Superior temporal gyrus (tissue), 1 donor: ENCODE results near the gene ELL.
"Not testable (repeated sequence)": the region's sequence is repeated elsewhere in the genome, so short reads cannot be mapped to it uniquely, and the experiment has no call there.

Experiments
- DNase-seq: peaks from one replicate; pipeline ENCODE4 v3.0.0-alpha.2; 2016; ENCODE audit errors: extremely low spot score

Gene ELL

DNA sequence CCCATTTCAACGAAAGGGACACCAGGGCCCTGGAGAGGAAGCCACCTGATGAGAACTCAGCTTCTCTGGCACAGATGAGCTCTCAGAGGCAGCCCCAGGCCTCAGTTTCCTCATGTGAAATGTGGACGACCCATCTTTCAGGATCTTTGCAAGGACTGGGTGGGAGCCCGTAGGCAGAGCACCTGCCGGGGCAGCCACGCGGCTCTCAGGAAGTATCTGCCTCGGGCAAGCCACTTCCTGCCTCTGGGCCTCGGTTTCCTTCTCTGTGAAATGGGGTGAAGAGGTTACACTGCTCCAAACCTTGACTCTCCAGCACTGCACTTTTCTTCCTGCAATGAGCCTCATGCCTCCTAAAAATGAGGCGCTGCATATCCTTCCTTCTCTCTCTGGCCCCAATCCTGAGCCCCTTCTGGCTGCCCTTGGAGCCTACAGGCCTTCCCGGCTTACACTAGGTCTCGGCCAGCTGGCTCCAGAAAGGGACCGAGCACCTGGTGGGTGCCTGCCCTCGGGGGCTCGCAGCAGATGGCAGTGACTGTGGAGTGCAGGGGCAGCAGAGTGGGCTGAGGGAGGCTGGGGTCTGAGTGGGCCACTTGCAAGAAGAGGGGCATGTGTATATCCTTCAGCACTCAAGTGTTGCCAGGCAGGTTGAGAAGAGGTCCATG is 99.2 kb downstream of the ELL start:
- no peak for DNase-seq

- DNase-seq, result no peak
These were observed 100.4 kb downstream of the ELL start for GRCh38 chr19:18421371-18421959.

DNA sequence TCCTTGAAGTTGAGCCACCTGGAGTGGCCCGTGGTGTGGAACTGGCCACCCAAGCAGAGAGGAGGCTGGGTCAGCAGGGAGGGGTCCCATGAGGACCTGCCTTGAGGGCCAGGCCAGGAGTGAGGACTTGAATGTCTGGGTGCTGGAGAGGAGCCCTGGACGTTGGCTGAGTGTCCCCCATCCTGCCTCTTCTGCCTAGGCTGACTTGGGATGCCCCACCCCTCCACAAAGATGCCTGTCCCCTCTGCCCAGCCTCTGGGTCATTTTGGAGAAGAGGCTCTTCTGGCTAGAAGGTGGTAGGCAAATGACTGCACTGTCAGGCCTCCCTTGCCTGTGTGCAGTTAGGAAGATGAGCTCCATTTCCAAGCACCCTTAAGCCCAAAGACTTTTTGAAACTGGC is 100.9 kb downstream of the ELL start:
- DNase-seq, result no peak

- DNase-seq, result no peak
These were observed 102.0 kb downstream of the ELL start for GRCh38 chr19:18419699-18420460.

DNA sequence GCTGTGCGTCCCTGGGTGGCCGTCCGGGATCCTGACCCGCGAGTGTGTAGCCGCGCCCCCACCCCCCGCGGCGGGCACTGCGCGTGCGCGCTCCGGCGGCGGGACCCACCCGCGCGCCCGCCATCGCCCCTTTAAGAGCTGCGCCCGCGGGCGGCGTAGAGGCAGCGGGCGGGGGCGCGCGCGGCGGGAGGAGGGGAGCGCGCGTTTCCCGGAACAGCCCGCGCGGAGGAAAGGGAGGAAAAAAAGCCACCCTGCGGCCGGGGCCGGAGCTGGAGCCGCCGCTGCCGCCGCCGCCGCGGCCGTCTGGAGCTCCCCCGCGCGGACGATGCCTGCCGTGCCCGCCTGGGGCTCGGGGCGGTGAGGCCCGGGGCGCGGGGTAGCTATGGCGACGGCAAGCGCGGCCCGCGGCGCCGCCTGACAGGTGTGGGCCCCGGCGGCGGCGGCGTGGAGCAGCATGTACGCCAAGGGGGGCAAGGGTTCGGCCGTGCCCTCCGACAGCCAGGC is 102.6 kb downstream of the ELL start, which contains the start of gene SSBP4:
Gene SSBP4, plus strand, starts transcription at position 204 of the 504 bp plus-strand sequence. Its CDS starts 251 bp downstream, at position 455.
- DNase-seq, result peak; percentile 62

- peak; percentile 53 for DNase-seq
These were observed 103.2 kb downstream of the ELL start for GRCh38 chr19:18418483-18419194.

DNA sequence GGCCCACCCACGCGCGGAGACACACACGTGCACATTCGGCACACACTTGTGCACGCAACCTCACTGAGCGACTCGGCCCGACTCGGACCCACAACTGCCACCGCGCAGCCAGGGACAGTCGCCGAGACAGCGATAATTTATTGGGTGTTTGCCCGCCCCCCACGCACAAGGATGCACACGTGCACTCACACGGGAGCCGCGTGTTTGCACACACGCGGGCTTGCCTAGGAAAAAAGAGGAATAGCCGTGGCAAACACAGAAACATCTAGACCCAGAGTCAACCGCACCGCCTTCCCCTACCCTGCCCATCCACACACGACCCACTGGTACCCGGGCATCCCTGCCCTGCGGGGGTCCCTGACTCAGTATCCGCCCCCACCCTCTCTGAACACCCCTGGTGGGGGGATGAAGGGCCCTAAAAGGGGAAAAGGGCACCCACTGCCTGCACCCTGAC is 103.8 kb downstream of the ELL start:
- DNase-seq, result no peak

DNA sequence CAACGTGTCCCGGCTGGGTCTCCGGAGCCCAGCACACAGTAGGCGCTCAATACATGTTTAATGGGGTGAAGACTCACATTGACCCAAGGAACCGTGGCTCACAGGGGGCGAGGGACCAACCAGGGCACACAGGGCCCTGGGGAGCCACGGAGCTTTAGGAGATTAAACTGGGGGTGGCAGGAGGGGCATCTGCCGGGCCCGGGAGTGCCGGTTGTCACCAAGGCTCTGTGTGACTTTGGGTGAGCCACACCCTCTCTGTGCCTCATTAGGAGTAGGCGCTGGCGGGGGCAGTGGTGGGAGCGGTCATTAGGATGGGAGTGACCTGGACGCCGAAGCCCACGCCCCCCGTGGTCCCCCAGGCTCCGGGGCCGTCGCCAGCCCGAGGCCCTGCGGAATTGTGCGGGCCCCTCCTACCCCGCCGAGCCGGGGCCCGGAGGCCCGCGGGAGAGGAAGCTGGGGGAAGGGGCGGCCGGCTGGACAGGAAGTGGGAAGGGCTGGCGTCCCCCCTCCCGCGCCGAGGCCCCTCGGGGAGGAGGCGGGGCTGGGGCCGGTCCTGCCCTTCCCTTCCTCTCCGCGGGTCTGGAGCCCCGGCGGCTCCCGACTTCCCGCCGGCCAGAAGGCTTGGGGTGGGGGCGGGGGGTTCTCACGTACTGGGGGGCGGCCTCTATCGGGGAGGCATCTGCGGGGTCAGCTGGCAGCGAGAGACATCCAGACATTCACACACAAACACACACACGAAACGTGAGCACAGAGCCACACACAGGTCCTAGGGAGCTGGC is 104.4 kb downstream of the ELL start:
- DNase-seq, result no peak

GRCh38 chr19:18416778-18417249 is 105.1 kb downstream of the ELL start:
- DNase-seq, result peak; percentile 64

DNA sequence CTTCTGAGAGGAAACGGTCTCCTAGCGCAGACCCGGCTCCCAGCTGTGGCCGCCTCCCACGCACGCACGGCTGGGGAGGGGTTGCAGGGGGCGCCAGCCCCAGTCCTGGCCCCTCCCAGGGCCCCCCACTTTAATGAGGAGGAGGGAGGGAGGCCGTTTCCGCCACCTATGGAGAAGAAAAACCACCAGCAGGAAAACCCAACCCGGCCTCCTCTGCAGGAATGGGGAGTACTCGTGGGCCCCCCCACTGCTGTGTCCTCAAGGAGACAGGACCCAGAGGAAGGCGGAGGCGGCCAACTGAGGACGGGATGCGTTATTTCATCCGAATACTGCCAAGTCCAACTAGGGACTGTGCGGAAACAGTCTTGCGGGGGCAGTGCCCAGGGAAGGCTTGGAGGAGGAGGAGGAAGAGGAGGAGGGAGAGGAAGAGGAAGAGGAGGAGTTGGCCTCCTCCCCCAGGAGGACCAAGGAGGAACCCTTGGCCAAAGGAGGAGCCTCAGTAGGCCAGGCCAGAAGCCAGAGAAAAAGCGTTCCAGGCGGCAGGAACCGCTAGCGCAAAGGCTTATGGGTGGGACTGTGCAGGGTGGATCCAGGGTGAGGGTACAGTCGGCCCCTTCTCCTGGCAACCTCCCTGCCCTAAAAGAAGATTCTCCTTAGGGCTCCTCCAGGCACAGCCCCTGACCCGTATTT is 106.5 kb downstream of the ELL start:
- peak; percentile 36 for DNase-seq

DNA sequence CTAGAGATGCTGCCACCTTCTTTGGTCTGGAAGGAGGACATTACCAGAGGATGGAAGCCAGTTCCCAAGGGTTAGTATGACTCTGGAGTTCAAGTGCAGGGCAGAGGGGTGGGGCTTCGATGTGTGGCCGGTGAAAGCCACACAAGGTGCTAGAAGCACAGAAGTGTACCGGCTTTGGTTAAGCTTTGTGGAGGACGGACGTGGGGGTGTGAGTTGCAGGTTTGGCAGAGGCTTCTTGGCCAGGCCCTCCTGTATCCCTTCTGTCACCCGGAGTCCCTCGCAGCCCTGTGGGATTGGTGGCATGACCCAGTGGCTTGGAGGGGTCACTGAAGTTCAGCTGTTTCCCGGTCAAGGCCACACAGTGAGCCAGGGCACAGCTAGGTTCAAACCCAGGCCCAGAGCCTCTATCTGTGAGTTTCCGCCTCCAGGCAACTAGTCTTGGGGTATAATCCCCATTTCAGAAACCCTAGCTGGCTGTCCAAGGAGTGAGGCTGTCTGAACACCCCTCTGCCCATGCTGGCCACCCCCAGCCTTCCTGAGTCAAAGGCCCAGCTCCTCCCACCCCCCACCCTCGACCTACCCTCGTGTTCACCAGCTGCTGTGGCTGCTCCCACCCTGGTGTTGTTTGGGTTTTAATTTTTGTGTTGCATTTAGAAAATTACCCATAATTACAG is 107.2 kb downstream of the ELL start:
- DNase-seq, result no peak

- DNase-seq, result no peak
These were observed 109.1 kb downstream of the ELL start for GRCh38 chr19:18412610-18413239.

DNA sequence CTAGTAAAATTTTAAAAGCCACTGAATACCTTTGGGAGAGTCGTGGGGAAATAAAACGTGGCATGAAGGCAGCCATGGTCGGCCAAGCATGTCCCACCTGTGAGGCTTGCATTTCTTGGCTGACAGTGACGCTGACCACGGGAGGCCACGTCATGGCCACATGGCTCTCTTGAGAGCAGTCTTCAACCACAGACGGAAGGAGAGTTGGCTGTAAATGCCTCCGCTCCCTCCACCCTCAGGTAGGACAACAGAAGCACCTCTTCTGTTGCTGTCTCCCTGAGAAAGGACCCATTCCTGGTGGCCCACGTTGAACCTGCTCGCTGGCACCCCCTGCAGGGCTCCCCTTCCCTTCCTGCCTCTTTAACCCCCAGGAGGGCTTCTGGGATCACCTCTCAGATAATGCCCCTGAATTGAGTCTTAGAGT is 113.8 kb downstream of the ELL start:
- no peak for DNase-seq

DNA sequence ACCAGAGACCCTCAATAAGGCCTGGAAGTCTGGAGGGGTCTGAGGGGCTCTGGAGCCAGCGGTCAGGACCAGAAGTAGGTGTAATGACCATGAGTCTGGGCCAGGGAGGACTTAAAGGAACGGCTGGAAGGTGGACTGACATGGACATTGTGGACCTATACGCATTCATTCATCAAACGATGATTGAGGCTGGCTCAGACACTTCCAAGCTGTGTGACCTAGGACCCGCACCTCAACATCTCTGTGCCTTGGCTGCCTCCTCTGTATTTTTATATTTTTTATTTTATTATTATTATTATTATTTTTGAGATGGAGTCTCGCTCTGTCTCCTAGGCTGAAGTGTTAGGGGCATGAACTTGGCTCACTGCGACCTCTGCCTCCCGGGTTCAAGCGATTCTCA is 115.1 kb downstream of the ELL start:
- DNase-seq, result no peak

- DNase-seq, result not testable (repeated sequence)
These were observed 116.1 kb downstream of the ELL start for GRCh38 chr19:18405754-18406153.

DNA sequence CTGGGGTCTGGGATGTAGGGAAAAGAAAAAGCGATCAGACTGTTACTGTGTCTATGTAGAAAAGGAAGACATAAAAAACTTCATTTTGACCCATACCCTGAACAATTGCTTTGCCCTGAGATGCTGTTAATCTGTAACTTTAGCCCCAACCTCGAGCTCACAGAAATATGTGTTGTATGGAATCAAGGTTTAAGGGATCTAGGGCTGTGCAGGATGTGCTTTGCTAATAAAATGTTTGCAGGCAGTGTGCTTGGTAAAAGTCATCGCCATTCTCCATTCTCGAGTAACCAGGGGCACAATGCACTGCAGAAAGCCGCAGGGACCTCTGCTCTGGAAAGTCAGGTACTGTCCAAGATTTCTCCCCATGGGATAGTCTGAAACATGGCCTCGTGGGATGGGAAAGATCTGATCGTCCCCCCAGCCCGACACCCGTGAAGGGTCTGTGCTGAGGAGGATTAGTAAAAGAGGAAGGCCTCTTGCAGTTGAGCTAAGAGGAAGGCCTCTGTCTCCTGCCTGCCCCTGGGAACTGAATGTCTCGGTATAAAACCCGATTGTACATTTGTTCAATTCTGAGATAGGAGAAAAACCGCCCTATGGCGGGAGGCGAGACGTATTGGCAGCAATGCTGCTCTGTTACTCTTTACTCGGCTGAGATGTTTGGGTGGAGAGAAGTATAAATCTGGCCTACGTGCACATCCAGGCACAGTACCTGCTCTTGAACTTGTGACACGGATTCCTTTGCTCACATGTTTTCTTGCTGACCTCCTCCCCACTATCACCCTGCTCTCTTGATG is 119.2 kb downstream of the ELL start:
- DNase-seq, result not testable (repeated sequence)

DNA sequence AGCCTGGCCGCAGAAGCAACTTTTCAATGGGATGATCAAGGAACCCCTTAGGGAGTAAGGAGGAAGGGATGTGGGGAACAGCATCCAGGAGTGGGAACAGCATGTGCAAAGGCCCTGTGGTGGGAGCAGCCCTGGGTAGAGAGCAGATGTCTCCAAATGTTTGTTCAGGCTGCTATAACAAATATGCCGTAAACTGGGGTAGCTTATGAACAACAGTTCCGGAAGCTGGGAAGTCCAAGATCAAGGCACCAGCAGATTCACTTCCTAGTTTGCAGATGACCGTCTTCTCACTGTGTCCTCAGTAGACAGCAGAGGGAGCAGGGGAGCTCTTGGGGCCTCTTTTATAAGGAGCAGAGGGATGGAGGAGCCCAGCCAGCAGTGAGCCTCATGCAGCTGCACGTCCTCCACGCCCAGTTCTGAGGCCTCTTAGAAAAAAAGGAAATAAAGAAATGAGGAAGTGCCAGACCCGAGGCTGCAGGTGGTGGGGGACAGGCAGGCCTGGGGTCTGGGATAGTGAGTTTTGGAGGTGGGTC is 120.2 kb downstream of the ELL start:
- DNase-seq, result no peak

DNA sequence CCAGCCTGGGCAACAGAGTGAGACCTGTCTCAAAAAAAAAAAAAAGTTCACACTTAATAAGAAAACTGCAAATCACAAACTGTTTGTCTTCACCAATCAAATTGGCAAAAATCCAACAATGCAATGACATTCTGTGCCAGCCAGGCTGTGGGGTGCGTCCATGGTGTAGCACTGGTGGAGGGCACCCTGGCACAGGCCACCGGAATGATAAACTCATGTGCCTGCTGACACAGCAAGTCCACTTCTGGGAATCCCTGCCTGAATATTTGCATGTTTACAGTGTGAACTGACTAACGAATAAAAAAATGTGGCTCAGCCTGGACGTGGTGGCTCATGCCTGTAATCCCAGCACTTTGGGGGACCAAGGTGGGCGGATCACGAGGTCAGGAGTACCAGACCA is 122.9 kb downstream of the ELL start:
- no peak for DNase-seq
